Naive thymus-derived CD8-positive, alpha-beta T cell (primary cell): ENCODE measurements around the gene TTLL3. TPM values are rescaled to one million over a fixed set of nuclear protein-coding genes. Genes with fewer than 3 reads are reported as not detected.

ENCODE experiments used
- ATAC-seq, 2 donors: fragments of 150-1000 bp; cut with Tn5 transposase in 1 of 2; sonication (Bioruptor Pico), chemical (Tn5 transposase) in 1 of 2; 1 replicate in 1 of 2; 2 replicates in 1 of 2; pipeline ENCODE4 v1.10.0; 2021; ENCODE audit warnings: mild to moderate bottlenecking in 2 of 2, moderate library complexity in 2 of 2
- POLR2A ChIA-PET: fragments of 350-600 bp; sonication (Branson Sonifier 250); formaldehyde crosslinking; loops from one replicate; lab custom pipeline; 2021; ENCODE audit warnings: antibody characterized with exemption; lab: Charles Lee
- DNase-seq, 10 donors: peaks; one replicate each; pipeline versions ENCODE4 v3.0.0 to v3.0.0-alpha.2; 2020 to 2022
- H3K27ac Mint-ChIP-seq, 10 donors: one replicate each; pipeline ENCODE4 v1.8.0; 2020 to 2022; ENCODE audit warnings: mild to moderate bottlenecking in 10 of 10, mixed read lengths in 10 of 10, moderate library complexity in 4 of 10, inconsistent platforms in 1 of 10
- H3K27me3 Mint-ChIP-seq, 5 donors: one replicate each; pipeline ENCODE4 v1.8.0; 2021 to 2022; ENCODE audit warnings: mixed read lengths in 5 of 5
- H3K36me3 Mint-ChIP-seq, 3 donors: one replicate each; pipeline ENCODE4 v1.8.0; 2020 to 2022; ENCODE audit warnings: mixed read lengths in 3 of 3, mild to moderate bottlenecking in 2 of 3, inconsistent platforms in 1 of 3
- H3K4me1 Mint-ChIP-seq, 4 donors: one replicate each; pipeline ENCODE4 v1.8.0; 2021 to 2022; ENCODE audit warnings: mixed read lengths in 4 of 4
- H3K4me3 Mint-ChIP-seq, 10 donors: one replicate each; pipeline ENCODE4 v1.8.0; 2020 to 2022; ENCODE audit warnings: mild to moderate bottlenecking in 10 of 10, mixed read lengths in 10 of 10, moderate library complexity in 6 of 10, inconsistent platforms in 1 of 10
- H3K9me3 Mint-ChIP-seq, 9 donors: one replicate each; pipeline ENCODE4 v1.8.0; 2020 to 2022; ENCODE audit warnings: mixed read lengths in 9 of 9, mild to moderate bottlenecking in 3 of 9, inconsistent platforms in 1 of 9, moderate library complexity in 1 of 9
- polyA plus RNA-seq, 3 donors: library from polyadenylated mRNA; unstranded; fragments of 300-500 nt; fragmentation: Illumina TruSeq; gene quantifications; one replicate each; pipeline ENCODE4 v1.2.3, GENCODE V29; 2021
- total RNA-seq, 8 experiments: library from RNA in 2 of 8; stranded (reverse) in 2 of 8; gene quantifications; one replicate each; pipeline ENCODE4 v1.2.3 and lab custom pipeline; 2021 to 2026

Gene TTLL3
- total and polyA plus RNA-seq, 5 experiments from 2014 or later = 1.3 to 65.6 (median 2.5) TPM

- peak; percentile 10 to 18 for ATAC-seq
- Mint-ChIP-seq H3K4me3 (peak overlapping the region; percentile 87 to 93 (median 92)), H3K9me3 (no peaks in the 10 kb centered on the region), H3K36me3 (peaks cover 0 to 35% (median 12%) of the 10 kb centered on the region in 3 donors), H3K27me3 (no peaks in the 10 kb centered on the region), H3K27ac (peak overlapping the region; percentile 92 to 99 (median 96)), H3K4me1 (peaks cover 30 to 45% (median 37%) of the 10 kb centered on the region in 4 donors)
- POLR2A ChIA-PET = interaction anchor here (1.3 to 2.7 kb wide), 7 partner anchors 14 to 123 kb away, joined by 3 to 23 read pairs (median 7); partner anchors contain the start of genes ARPC4, JAGN1 and TADA3
- DNase-seq = no peak
Observed at GRCh38 chr3:9809239-9809614, 835 bp upstream of the TTLL3 start.

GRCh38 chr3:9810433-9810770 is 340 bp downstream of the TTLL3 start:
- no peak for ATAC-seq
- peaks cover 30 to 41% (median 37%) of the 10 kb centered on the region in 4 donors for H3K4me1 Mint-ChIP-seq
- peak overlapping the region; percentile 65 to 93 (median 88) for H3K4me3 Mint-ChIP-seq
- H3K27me3 Mint-ChIP-seq = no peaks in the 10 kb centered on the region
- peaks cover 0 to 24% (median 8%) of the 10 kb centered on the region in 3 donors for H3K36me3 Mint-ChIP-seq
- H3K9me3 Mint-ChIP-seq = no peaks in the 10 kb centered on the region
- H3K27ac Mint-ChIP-seq = peak overlapping the region; percentile 31 to 95 (median 85)
- no peak for DNase-seq
- POLR2A ChIA-PET = interaction anchor here (0.6 to 2.7 kb wide), 6 partner anchors 15 to 142 kb away, joined by 3 to 23 read pairs (median 3); partner anchors contain the start of genes ARPC4, CRELD1, PRRT3 and TADA3

- DNase-seq (no peak), ATAC-seq (no peak)
- Mint-ChIP-seq H3K9me3 (no peaks in the 10 kb centered on the region), H3K4me3 (peak overlapping the region; percentile 65 to 93 (median 88)), H3K27me3 (no peaks in the 10 kb centered on the region), H3K36me3 (peaks cover 0 to 19% (median 8%) of the 10 kb centered on the region in 3 donors), H3K27ac (peak overlapping the region; percentile 31 to 95 (median 87)), H3K4me1 (peaks cover 29 to 41% (median 37%) of the 10 kb centered on the region in 4 donors)
- POLR2A ChIA-PET = interaction anchor here (1.1 kb wide), 1 partner anchor 122 kb away, joined by 3 read pairs; the partner anchor contains the start of gene CRELD1
Observed at GRCh38 chr3:9810846-9811245, 784 bp downstream of the TTLL3 start.

- H3K9me3 Mint-ChIP-seq = no peaks in the 10 kb centered on the region
- peaks cover 0 to 7% (median 4%) of the 10 kb centered on the region in 3 donors for H3K36me3 Mint-ChIP-seq
- no peak overlapping the region for H3K4me3 Mint-ChIP-seq
- H3K27ac Mint-ChIP-seq = peak overlapping the region in 1 of 10 donors; percentile 57
- H3K4me1 Mint-ChIP-seq = peaks cover 26 to 35% (median 30%) of the 10 kb centered on the region in 4 donors
- no peaks in the 10 kb centered on the region for H3K27me3 Mint-ChIP-seq
- ATAC-seq (no peak), DNase-seq (no peak)
- POLR2A ChIA-PET = interaction anchor here (1.6 kb wide), 1 partner anchor 20 kb away, joined by 4 read pairs; the partner anchor contains the start of genes ARPC4 and TADA3
Observed at GRCh38 chr3:9812870-9813483, 2.9 kb downstream of the TTLL3 start.

- Mint-ChIP-seq H3K4me1 (peaks cover 6 to 13% (median 8%) of the 10 kb centered on the region in 4 donors), H3K36me3 (peaks cover 0 to 6% (median 0%) of the 10 kb centered on the region in 3 donors), H3K27ac (peak overlapping the region in 2 of 10 donors; percentile 8 to 40), H3K27me3 (no peaks in the 10 kb centered on the region), H3K4me3 (peak overlapping the region in 1 of 10 donors; percentile 20), H3K9me3 (no peaks in the 10 kb centered on the region)
- DNase-seq (no peak), ATAC-seq (no peak)
- POLR2A ChIA-PET = interaction anchor here (1.1 to 1.5 kb wide), 2 partner anchors 12 to 23 kb away, joined by 3 read pairs; partner anchors contain the start of gene ARPC4
Observed at GRCh38 chr3:9815986-9816385, 5.9 kb downstream of the TTLL3 start.

- no peaks in the 10 kb centered on the region for H3K9me3 Mint-ChIP-seq
- peaks cover 0 to 5% (median 0%) of the 10 kb centered on the region in 4 donors for H3K4me1 Mint-ChIP-seq
- no peak overlapping the region for H3K4me3 Mint-ChIP-seq
- ATAC-seq (no peak), DNase-seq (no peak)
- H3K36me3 Mint-ChIP-seq = peaks cover 0 to 6% (median 0%) of the 10 kb centered on the region in 3 donors
- no peak overlapping the region for H3K27ac Mint-ChIP-seq
- POLR2A ChIA-PET = no interaction called here
- no peaks in the 10 kb centered on the region for H3K27me3 Mint-ChIP-seq
Observed at GRCh38 chr3:9817436-9817835, 7.4 kb downstream of the TTLL3 start.

GRCh38 chr3:9818666-9819335 is 8.7 kb downstream of the TTLL3 start:
- no peaks in the 10 kb centered on the region for H3K9me3 Mint-ChIP-seq
- no peak for DNase-seq
- POLR2A ChIA-PET = no interaction called here
- H3K36me3 Mint-ChIP-seq = peaks cover 0 to 2% (median 0%) of the 10 kb centered on the region in 3 donors
- no peak overlapping the region for H3K4me3 Mint-ChIP-seq
- H3K27me3 Mint-ChIP-seq = no peaks in the 10 kb centered on the region
- ATAC-seq = no peak
- peak overlapping the region in 1 of 10 donors; percentile 45 for H3K27ac Mint-ChIP-seq
- peaks cover 0 to 3% (median 0%) of the 10 kb centered on the region in 4 donors for H3K4me1 Mint-ChIP-seq

GRCh38 chr3:9820543-9820942 is 10.5 kb downstream of the TTLL3 start:
- no peak for ATAC-seq
- Mint-ChIP-seq H3K9me3 (no peaks in the 10 kb centered on the region), H3K4me3 (no peak overlapping the region), H3K27me3 (no peaks in the 10 kb centered on the region), H3K4me1 (peaks cover 0 to 4% (median 0%) of the 10 kb centered on the region in 4 donors), H3K27ac (peak overlapping the region in 1 of 10 donors; percentile 28), H3K36me3 (peaks cover 0 to 2% (median 0%) of the 10 kb centered on the region in 3 donors)
- DNase-seq = no peak
- POLR2A ChIA-PET = no interaction called here

GRCh38 chr3:9820946-9821345 is 10.9 kb downstream of the TTLL3 start:
- POLR2A ChIA-PET = no interaction called here
- H3K4me1 Mint-ChIP-seq = peaks cover 0 to 4% (median 0%) of the 10 kb centered on the region in 4 donors
- peaks cover 0 to 2% (median 0%) of the 10 kb centered on the region in 3 donors for H3K36me3 Mint-ChIP-seq
- H3K4me3 Mint-ChIP-seq = no peak overlapping the region
- DNase-seq (no peak), ATAC-seq (peak in 1 of 2 donors; percentile 39)
- no peaks in the 10 kb centered on the region for H3K9me3 Mint-ChIP-seq
- peak overlapping the region in 1 of 10 donors; percentile 52 for H3K27ac Mint-ChIP-seq
- no peaks in the 10 kb centered on the region for H3K27me3 Mint-ChIP-seq

GRCh38 chr3:9825451-9826040 is 15.5 kb downstream of the TTLL3 start:
- ATAC-seq = no peak
- peaks cover 0 to 2% (median 0%) of the 10 kb centered on the region in 4 donors for H3K4me1 Mint-ChIP-seq
- peaks cover 0 to 6% (median 3%) of the 10 kb centered on the region in 3 donors for H3K36me3 Mint-ChIP-seq
- H3K27ac Mint-ChIP-seq = no peak overlapping the region
- no peaks in the 10 kb centered on the region for H3K9me3 Mint-ChIP-seq
- POLR2A ChIA-PET = interaction anchor here (0.7 to 1.0 kb wide), 2 partner anchors 16 to 45 kb away, joined by 3 to 6 read pairs; partner anchors contain the start of gene TTLL3
- no peaks in the 10 kb centered on the region for H3K27me3 Mint-ChIP-seq
- H3K4me3 Mint-ChIP-seq = no peak overlapping the region
- DNase-seq = no peak

- ATAC-seq (peak in 1 of 2 donors; percentile 39), DNase-seq (no peak)
- H3K4me1 Mint-ChIP-seq = peaks cover 6 to 10% (median 7%) of the 10 kb centered on the region in 4 donors
- peaks cover 0 to 13% (median 3%) of the 10 kb centered on the region in 3 donors for H3K36me3 Mint-ChIP-seq
- H3K9me3 Mint-ChIP-seq = no peaks in the 10 kb centered on the region
- no peak overlapping the region for H3K4me3 Mint-ChIP-seq
- POLR2A ChIA-PET = interaction anchor here (1.3 kb wide), 1 partner anchor 17 kb away, joined by 3 read pairs; the partner anchor contains the start of gene RPUSD3
- H3K27me3 Mint-ChIP-seq = no peaks in the 10 kb centered on the region
- H3K27ac Mint-ChIP-seq = no peak overlapping the region
Observed at GRCh38 chr3:9826815-9827573, 16.9 kb downstream of the TTLL3 start.
